PC-9 (cell line): ENCODE measurements around the gene ANO1.

Experiments
- EZH2 ChIP-seq: fragments of 200-600 bp; sonication (generic); IDR thresholded peaks from 2 replicates; pipeline ENCODE4 v1.8.0; 2017; ENCODE audit warnings: antibody characterized with exemption, low read depth
- TF ChIP-seq, protein P1 (sequence below): fragments of 200-600 bp; sonication (generic); conservative IDR thresholded peaks from 2 replicates; pipeline ENCODE4 v1.6.1; 2017; ENCODE audit warnings: mixed run types, antibody characterized with exemption, mild to moderate bottlenecking, moderate library complexity

DNA sequence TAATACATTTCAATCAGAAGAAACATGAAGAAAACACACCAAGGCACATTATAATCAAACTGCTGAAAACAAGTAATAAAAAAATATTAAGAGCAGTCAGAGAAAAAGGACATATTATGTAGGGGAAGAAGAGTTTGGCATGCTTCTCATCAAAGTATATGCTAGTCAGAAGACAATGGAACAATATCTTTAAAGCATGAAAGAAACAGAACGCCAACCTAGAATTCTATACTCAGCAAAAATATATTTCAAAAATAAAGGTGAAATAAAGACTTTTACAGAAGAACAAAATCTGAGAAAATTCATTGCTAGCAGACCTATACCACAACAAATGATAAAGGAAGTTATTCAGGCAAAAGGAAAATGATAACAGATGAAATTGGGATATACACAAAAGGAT is 34.6 kb upstream of the ANO1 start:
- TF ChIP-seq, protein P1, sequence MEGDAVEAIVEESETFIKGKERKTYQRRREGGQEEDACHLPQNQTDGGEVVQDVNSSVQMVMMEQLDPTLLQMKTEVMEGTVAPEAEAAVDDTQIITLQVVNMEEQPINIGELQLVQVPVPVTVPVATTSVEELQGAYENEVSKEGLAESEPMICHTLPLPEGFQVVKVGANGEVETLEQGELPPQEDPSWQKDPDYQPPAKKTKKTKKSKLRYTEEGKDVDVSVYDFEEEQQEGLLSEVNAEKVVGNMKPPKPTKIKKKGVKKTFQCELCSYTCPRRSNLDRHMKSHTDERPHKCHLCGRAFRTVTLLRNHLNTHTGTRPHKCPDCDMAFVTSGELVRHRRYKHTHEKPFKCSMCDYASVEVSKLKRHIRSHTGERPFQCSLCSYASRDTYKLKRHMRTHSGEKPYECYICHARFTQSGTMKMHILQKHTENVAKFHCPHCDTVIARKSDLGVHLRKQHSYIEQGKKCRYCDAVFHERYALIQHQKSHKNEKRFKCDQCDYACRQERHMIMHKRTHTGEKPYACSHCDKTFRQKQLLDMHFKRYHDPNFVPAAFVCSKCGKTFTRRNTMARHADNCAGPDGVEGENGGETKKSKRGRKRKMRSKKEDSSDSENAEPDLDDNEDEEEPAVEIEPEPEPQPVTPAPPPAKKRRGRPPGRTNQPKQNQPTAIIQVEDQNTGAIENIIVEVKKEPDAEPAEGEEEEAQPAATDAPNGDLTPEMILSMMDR, result no peak
- no peak for TF ChIP-seq EZH2
